GM03348 (cell line): ENCODE data around the gene TPO.

Experiments used
- DNase-seq: peaks from one replicate; pipeline ENCODE4 v3.0.0; 2012; ENCODE audit warnings: low spot score

Gene TPO

GRCh38 chr2:1450915-1451314 is 37.7 kb downstream of the TPO start:
- no peak for DNase-seq

- DNase-seq: no peak
These were observed 38.2 kb downstream of the TPO start for GRCh38 chr2:1451422-1451821.

- DNase-seq: no peak
These were observed 40.3 kb downstream of the TPO start for GRCh38 chr2:1453561-1453960.

GRCh38 chr2:1454346-1454745 is 41.1 kb downstream of the TPO start:
- DNase-seq: no peak

- peak; percentile 31 for DNase-seq
These were observed 42.2 kb downstream of the TPO start for GRCh38 chr2:1455466-1455865.

GRCh38 chr2:1458432-1458831 is 45.2 kb downstream of the TPO start:
- no peak for DNase-seq

- no peak for DNase-seq
These were observed 46.5 kb downstream of the TPO start for GRCh38 chr2:1459727-1460126.

GRCh38 chr2:1460851-1461418 is 47.7 kb downstream of the TPO start:
- no peak for DNase-seq

- DNase-seq: no peak
These were observed 48.5 kb downstream of the TPO start for GRCh38 chr2:1461507-1462390.

- DNase-seq: no peak
These were observed 49.7 kb downstream of the TPO start for GRCh38 chr2:1462994-1463393.

GRCh38 chr2:1472350-1472749 is 59.1 kb downstream of the TPO start:
- DNase-seq: no peak

GRCh38 chr2:1476617-1477195 is 63.4 kb downstream of the TPO start:
- no peak for DNase-seq

GRCh38 chr2:1477196-1478040 is 64.2 kb downstream of the TPO start:
- DNase-seq: no peak

GRCh38 chr2:1478311-1479305 is 65.3 kb downstream of the TPO start:
- DNase-seq: no peak

GRCh38 chr2:1479346-1479745 is 66.1 kb downstream of the TPO start:
- no peak for DNase-seq

GRCh38 chr2:1480671-1481076 is 67.4 kb downstream of the TPO start:
- DNase-seq: peak; percentile 49

- no peak for DNase-seq
These were observed 68.4 kb downstream of the TPO start for GRCh38 chr2:1481406-1482252.

- no peak for DNase-seq
These were observed 69.0 kb downstream of the TPO start for GRCh38 chr2:1482253-1482675.

- no peak for DNase-seq
These were observed 69.7 kb downstream of the TPO start for GRCh38 chr2:1482981-1483380.

- DNase-seq: no peak
These were observed 70.3 kb downstream of the TPO start for GRCh38 chr2:1483551-1483950.
